HAP-1 (cell line): ENCODE measurements around the gene TLL1.

Experiments
- DNase-seq, 2 experiments: peaks; one replicate each; pipeline ENCODE4 v3.0.0-alpha.2; 2016 to 2020; ENCODE audit warnings: low spot score in 2 of 2
- H3K27me3 ChIP-seq: fragments of 250-450 bp; sonication (Bioruptor Pico); 2 replicates; pipeline ENCODE4 v1.5.1; 2020; ENCODE audit warnings: low read depth, mild to moderate bottlenecking, moderate library complexity
- H3K36me3 ChIP-seq: fragments of 250-450 bp; sonication (Bioruptor Pico); replicated peaks from 2 replicates; pipeline ENCODE4 v1.5.1; 2020; ENCODE audit warnings: mild to moderate bottlenecking
- H3K4me1 ChIP-seq: fragments of 250-450 bp; sonication (Bioruptor Pico); 2 replicates; pipeline ENCODE4 v1.5.1; 2020; ENCODE audit warnings: mild to moderate bottlenecking
- H3K4me3 ChIP-seq: fragments of 250-450 bp; sonication (Bioruptor Pico); 2 replicates; pipeline ENCODE4 v1.5.1; 2020; ENCODE audit warnings: mild to moderate bottlenecking, moderate library complexity
- H3K9me3 ChIP-seq: fragments of 250-450 bp; sonication (Bioruptor Pico); 2 replicates; pipeline ENCODE4 v1.5.1; 2020; ENCODE audit warnings: mild to moderate bottlenecking, moderate library complexity
- in situ Hi-C: fragments of 300-500 bp; cut with MboI; formaldehyde crosslinking; loops from 3 replicates; pipeline ENCODE4 v1.14.3; 2020; ENCODE audit warnings: low sequenced_read_pairs, inconsistent platforms, mixed read lengths

TLL1 gene

DNA sequence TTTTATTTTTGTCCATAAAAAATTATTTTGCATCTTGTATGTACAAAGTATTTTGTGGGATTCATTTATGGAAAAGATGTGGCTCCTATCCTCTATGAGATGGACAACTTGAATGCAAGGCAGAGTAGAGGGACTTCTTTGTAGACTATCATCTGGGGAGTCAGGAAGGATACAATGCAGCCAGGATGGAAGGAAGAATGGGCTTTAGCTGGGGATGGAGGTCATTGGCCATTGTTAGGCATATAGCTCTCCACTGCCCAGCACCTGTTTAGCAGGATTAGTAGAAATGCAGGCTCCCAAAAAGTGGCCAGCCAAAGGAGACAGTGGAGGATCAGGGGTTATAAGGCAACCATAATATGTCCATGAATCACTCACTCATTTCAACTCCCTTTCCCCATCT is 5.1 kb upstream of the TLL1 start:
- no peaks in the 10 kb centered on the region for H3K9me3 ChIP-seq
- DNase-seq = no peak
- H3K4me1 ChIP-seq = peaks cover 2% of the 10 kb centered on the region; the same call in 1 of the 2 replicates
- peaks cover 19% of the 10 kb centered on the region for H3K27me3 ChIP-seq
- in situ Hi-C loops = no loop called here
- H3K36me3 ChIP-seq = no peaks in the 10 kb centered on the region
- H3K4me3 ChIP-seq = no peak overlapping the region

GRCh38 chr4:165873298-165874071 is 448 bp downstream of the TLL1 start:
- Histone ChIP-seq H3K4me1 (peaks cover 2% of the 10 kb centered on the region), H3K27me3 (peaks cover 33% of the 10 kb centered on the region), H3K4me3 (peak overlapping the region; percentile 37), H3K36me3 (no peaks in the 10 kb centered on the region), H3K9me3 (no peaks in the 10 kb centered on the region)
- peak in 1 of 2 experiments; percentile 48 for DNase-seq
- in situ Hi-C loops = no loop called here

DNA sequence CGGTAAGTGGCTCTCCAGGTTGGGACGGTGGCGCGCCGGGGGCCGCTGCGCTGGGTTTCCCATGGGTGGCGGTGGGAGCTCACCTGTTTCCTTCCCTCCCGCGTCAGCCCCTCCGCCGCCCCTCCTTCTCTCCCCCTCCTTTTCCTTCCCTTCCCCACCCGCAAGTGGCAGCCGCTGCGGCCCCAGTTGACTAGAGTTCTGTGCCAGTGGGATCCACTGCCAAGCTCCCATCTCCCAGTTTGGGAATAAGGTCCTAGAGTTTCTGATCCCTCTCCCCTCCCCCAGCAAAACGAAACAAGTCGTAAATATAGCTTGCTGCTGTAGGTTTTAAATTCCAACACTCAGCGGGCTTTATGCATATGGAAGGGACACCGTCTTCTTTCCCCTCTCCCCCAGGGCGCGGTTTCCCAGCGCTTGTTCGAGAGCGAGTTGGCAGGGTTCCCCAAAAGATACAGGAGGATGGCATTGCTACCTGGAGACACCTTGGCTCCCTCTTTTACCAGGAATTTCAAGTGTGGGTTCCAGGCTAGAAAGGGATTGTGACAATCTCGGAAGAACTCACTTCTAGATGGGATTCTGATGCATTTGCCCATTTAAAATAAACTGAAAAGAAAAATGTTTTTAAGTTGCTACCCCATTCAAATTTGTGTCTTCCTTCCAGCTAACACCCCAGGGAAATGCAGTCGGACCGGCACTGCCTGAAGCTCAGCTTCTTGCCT is 1.2 kb downstream of the TLL1 start:
- Histone ChIP-seq H3K4me3 (peak overlapping the region; percentile 37), H3K4me1 (peaks cover 2% of the 10 kb centered on the region), H3K9me3 (no peaks in the 10 kb centered on the region), H3K36me3 (no peaks in the 10 kb centered on the region), H3K27me3 (peaks cover 33% of the 10 kb centered on the region)
- DNase-seq = peak; percentile 22 to 31
- in situ Hi-C loops = no loop called here

- no peaks in the 10 kb centered on the region for H3K9me3 ChIP-seq
- no peak overlapping the region for H3K4me3 ChIP-seq
- peaks cover 31% of the 10 kb centered on the region for H3K27me3 ChIP-seq
- DNase-seq = peak in 1 of 2 experiments; percentile 55
- in situ Hi-C loops = no loop called here
- peaks cover 2% of the 10 kb centered on the region for H3K4me1 ChIP-seq
- H3K36me3 ChIP-seq = no peaks in the 10 kb centered on the region
These were observed 1.8 kb downstream of the TLL1 start for GRCh38 chr4:165874791-165875371.

- H3K27me3 ChIP-seq = peaks cover 31% of the 10 kb centered on the region
- no peaks in the 10 kb centered on the region for H3K9me3 ChIP-seq
- DNase-seq = no peak
- in situ Hi-C loops = no loop called here
- H3K4me1 ChIP-seq = peaks cover 2% of the 10 kb centered on the region
- no peak overlapping the region for H3K4me3 ChIP-seq
- H3K36me3 ChIP-seq = no peaks in the 10 kb centered on the region
These were observed 2.4 kb downstream of the TLL1 start for GRCh38 chr4:165875446-165875845.

DNA sequence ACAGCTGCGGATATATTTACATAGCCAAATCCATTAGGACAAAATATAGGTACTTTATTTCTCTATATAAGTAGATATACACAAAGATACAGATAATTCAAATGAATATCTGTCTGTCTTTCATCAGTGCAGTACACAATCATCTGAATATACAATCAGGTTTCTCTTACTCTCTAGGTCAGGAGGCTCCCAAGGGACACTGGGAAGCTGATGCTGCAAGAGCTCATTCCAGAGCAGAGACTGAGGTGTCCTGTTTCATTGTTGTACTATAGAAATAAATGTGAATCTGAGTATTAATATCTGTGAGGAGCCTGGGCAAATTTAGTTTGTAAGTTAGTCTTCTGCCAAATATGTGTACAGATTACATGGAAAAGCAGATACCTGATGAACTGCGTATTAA is 4.2 kb downstream of the TLL1 start:
- H3K4me3 ChIP-seq = no peak overlapping the region
- H3K36me3 ChIP-seq = no peaks in the 10 kb centered on the region
- H3K27me3 ChIP-seq = peaks cover 22% of the 10 kb centered on the region
- in situ Hi-C loops = no loop called here
- no peaks in the 10 kb centered on the region; the same call in 1 of the 2 replicates for H3K4me1 ChIP-seq
- no peaks in the 10 kb centered on the region for H3K9me3 ChIP-seq
- DNase-seq = no peak

DNA sequence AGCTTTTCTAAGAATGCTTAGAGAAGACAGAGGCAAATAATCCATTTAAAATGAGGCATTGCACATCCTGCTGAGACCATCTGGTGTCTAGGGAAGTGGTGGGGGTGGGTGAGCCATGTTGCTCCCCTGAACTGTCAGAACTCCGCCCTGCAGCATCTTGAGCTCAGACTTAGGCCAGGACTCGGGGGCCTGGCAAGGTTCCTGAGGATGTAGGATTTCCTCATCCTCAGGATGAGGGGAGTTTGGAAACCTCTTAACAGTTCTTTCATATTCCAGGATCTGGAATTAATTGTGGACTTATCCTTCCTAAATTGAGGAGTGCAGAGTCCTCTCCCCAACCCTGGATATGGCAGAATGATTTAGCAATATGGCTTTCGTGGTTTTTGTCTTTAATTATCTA is 6.6 kb downstream of the TLL1 start:
- no peak for DNase-seq
- in situ Hi-C loops = no loop called here

GRCh38 chr4:165894159-165894558 is 21.1 kb downstream of the TLL1 start:
- Histone ChIP-seq H3K27me3 (no peaks in the 10 kb centered on the region), H3K4me3 (no peak overlapping the region), H3K9me3 (no peaks in the 10 kb centered on the region), H3K4me1 (no peaks in the 10 kb centered on the region), H3K36me3 (no peaks in the 10 kb centered on the region)
- no peak for DNase-seq
- in situ Hi-C loops = no loop called here

More for the DNA sequence above, 6.6 kb downstream of the TLL1 start:
- Histone ChIP-seq H3K4me1 (no peaks in the 10 kb centered on the region; the same call in 1 of the 2 replicates), H3K27me3 (peaks cover 5% of the 10 kb centered on the region), H3K36me3 (no peaks in the 10 kb centered on the region), H3K9me3 (no peaks in the 10 kb centered on the region), H3K4me3 (no peak overlapping the region)

DNA sequence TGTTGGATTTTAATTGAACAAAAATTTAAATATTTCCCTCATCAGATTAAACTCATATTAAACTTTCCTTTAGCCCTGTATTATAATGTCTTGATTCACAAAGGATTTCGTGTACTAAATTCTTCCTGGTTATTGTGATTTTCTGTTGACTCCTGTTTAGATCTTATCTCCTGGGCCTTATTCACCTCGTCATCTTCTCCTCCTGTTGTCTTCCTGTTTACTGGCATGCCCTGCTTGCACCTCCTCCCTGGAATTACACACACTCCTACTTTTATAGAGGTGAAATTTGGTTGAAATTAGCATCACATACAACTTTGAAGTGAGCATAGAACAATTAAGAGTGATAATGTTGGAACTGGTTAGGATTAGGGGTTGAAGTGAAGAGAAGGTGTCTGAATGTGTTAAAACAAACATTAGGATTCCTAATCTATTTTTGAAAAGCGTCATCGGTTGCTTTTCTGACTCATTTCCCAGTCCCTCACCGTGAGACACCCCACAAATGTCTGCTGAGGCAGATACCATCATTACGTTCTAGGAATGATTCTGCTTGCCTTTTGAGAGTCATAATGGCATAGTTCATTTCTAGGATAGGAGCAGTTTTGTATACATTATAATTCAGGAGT is 32.5 kb downstream of the TLL1 start:
- Histone ChIP-seq H3K4me3 (no peak overlapping the region), H3K27me3 (no peaks in the 10 kb centered on the region), H3K36me3 (no peaks in the 10 kb centered on the region), H3K4me1 (no peaks in the 10 kb centered on the region), H3K9me3 (no peaks in the 10 kb centered on the region)
- in situ Hi-C loops = no loop called here
- no peak for DNase-seq

DNA sequence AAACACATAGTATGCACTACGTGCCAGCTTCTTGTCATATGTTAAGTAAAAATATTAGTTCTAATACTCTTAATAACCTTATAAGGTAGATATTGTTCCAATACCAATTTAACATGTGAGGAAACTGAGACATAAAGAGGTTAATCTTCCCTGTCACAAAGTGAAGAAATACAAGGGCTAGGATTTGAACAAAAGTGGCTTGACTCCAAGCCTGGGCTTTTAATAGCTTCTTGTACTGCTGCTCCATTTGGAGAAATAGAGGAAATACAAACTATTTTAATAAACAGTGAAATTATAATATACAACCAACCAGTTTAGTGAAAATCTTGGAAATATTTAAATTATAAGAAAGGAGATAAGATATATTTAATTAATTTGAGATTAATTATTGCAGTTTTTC is 33.2 kb downstream of the TLL1 start:
- H3K4me3 ChIP-seq = no peak overlapping the region
- in situ Hi-C loops = no loop called here
- no peaks in the 10 kb centered on the region for H3K9me3 ChIP-seq
- no peaks in the 10 kb centered on the region for H3K4me1 ChIP-seq
- H3K36me3 ChIP-seq = no peaks in the 10 kb centered on the region
- H3K27me3 ChIP-seq = no peaks in the 10 kb centered on the region
- no peak for DNase-seq

GRCh38 chr4:165909947-165910346 is 36.9 kb downstream of the TLL1 start:
- Histone ChIP-seq H3K36me3 (no peaks in the 10 kb centered on the region), H3K4me3 (no peak overlapping the region), H3K4me1 (no peaks in the 10 kb centered on the region), H3K27me3 (no peaks in the 10 kb centered on the region), H3K9me3 (no peaks in the 10 kb centered on the region)
- DNase-seq = no peak
- in situ Hi-C loops = no loop called here

- Histone ChIP-seq H3K9me3 (no peaks in the 10 kb centered on the region), H3K4me1 (no peaks in the 10 kb centered on the region; the same call in 1 of the 2 replicates), H3K27me3 (no peaks in the 10 kb centered on the region), H3K36me3 (no peaks in the 10 kb centered on the region), H3K4me3 (no peak overlapping the region)
- in situ Hi-C loops = no loop called here
- no peak for DNase-seq
These were observed 42.2 kb downstream of the TLL1 start for GRCh38 chr4:165915215-165915614.

DNA sequence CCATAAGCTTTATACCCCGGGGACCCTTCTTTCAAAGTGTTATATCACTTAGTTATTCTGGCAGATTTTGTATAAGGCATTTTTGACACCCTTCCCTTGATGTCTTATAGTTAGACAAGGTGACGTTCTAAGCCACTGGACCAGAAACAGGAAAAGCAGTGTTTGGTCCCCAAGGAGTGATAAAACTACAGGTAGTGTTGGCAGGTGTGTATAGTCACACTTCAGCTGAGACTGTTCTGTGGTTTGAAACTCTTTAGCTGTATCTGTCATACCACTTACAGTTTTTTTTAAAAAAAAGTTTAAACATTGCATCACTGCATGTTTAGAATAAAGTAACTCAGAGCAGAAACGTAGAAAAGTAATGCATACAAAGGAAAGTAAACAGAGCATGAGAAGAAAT is 48.5 kb downstream of the TLL1 start:
- in situ Hi-C loops = no loop called here
- no peaks in the 10 kb centered on the region for H3K9me3 ChIP-seq
- no peaks in the 10 kb centered on the region for H3K36me3 ChIP-seq
- no peak overlapping the region for H3K4me3 ChIP-seq
- H3K4me1 ChIP-seq = no peaks in the 10 kb centered on the region
- H3K27me3 ChIP-seq = no peaks in the 10 kb centered on the region
- DNase-seq = no peak

DNA sequence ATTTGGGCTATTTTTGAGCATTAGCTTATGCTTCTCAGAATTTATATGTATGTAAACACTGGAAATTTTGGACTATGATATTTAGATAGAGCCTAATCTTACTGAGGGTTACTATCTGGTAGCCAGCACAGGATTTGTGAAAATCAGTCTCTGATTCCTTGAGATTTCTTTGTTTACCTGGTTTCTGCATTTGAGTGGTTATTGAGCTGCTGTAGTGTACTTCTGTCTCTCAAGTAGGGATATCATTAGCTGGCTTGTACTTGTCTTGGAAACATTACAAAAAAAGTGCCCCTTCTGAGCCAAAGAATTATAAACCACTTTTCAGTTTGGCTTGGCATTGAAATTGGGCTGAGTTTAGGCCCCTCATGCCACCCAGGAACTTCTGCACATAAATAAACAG is 49.7 kb downstream of the TLL1 start:
- Histone ChIP-seq H3K9me3 (no peaks in the 10 kb centered on the region), H3K4me3 (no peak overlapping the region), H3K27me3 (no peaks in the 10 kb centered on the region), H3K36me3 (no peaks in the 10 kb centered on the region), H3K4me1 (no peaks in the 10 kb centered on the region)
- no peak for DNase-seq
- in situ Hi-C loops = no loop called here
